ENCODE results near the gene DYRK1B. TPM values are rescaled to one million over a fixed set of nuclear protein-coding genes. Genes with fewer than 3 reads are reported as not detected.

The DYRK1B gene
- polyA plus RNA-seq, 1 donor (not counting 4 experiments of a cell fraction or from before 2014, with no cell fraction given) = 4.6 TPM

GRCh38 chr19:39865186-39865585 lies 31.2 kb upstream of the DYRK1B start:
- TF ChIP-seq, protein P1, sequence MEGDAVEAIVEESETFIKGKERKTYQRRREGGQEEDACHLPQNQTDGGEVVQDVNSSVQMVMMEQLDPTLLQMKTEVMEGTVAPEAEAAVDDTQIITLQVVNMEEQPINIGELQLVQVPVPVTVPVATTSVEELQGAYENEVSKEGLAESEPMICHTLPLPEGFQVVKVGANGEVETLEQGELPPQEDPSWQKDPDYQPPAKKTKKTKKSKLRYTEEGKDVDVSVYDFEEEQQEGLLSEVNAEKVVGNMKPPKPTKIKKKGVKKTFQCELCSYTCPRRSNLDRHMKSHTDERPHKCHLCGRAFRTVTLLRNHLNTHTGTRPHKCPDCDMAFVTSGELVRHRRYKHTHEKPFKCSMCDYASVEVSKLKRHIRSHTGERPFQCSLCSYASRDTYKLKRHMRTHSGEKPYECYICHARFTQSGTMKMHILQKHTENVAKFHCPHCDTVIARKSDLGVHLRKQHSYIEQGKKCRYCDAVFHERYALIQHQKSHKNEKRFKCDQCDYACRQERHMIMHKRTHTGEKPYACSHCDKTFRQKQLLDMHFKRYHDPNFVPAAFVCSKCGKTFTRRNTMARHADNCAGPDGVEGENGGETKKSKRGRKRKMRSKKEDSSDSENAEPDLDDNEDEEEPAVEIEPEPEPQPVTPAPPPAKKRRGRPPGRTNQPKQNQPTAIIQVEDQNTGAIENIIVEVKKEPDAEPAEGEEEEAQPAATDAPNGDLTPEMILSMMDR (optimal IDR thresholded peaks at IDR 0.05 in 1 of 3, IDR thresholded peaks at IDR 0.05 in 1 of 3, conservative IDR thresholded peaks at IDR 0.05 in 1 of 3; ENCODE audit: extremely low read depth in 1 of 3, insufficient read depth in 2 of 3, low read length in 3 of 3) = no peak
- no peak for TF ChIP-seq EZH2 (IDR thresholded peaks at IDR 0.05; ENCODE audit: low read length)

GRCh38 chr19:39864118-39864517 lies 30.2 kb upstream of the DYRK1B start:
- no peaks in the 10 kb centered on the region for H3K9me1 ChIP-seq (ENCODE audit: control insufficient read depth, extremely low read depth, insufficient read depth, low read length)
- FAIRE-seq = no peak

More at GRCh38 chr19:39865186-39865585, 31.2 kb upstream of the DYRK1B start:
- DNase-seq (ENCODE audit: low read depth, low spot score) (no peak), FAIRE-seq (no peak)
- Histone ChIP-seq H3K4me3 (ENCODE audit: control insufficient read depth in 2 of 3, extremely low read depth in 1 of 3, insufficient read depth in 2 of 3, low read depth in 1 of 3, low read length in 3 of 3) (no peak overlapping the region), H3K27me3 (ENCODE audit: control insufficient read depth, extremely low read depth, insufficient read depth, low read length) (no peaks in the 10 kb centered on the region), H3K27ac (ENCODE audit: control insufficient read depth, insufficient read depth, low read length) (no peak overlapping the region), H3K9ac (ENCODE audit: control insufficient read depth, extremely low read depth, insufficient read depth, low read length) (no peak overlapping the region), H3K36me3 (ENCODE audit: control insufficient read depth in 2 of 2, extremely low read depth in 1 of 2, insufficient read depth in 2 of 2, low read length in 2 of 2) (no peaks in the 10 kb centered on the region), H2AFZ (ENCODE audit: control insufficient read depth, low read length) (no peak overlapping the region), H3K9me3 (ENCODE audit: control insufficient read depth, low read depth, low read length) (no peaks in the 10 kb centered on the region), H3K4me2 (ENCODE audit: control insufficient read depth, extremely low read depth, insufficient read depth, low read depth, low read length) (no peak overlapping the region), H4K20me1 (ENCODE audit: control insufficient read depth, extremely low read depth, insufficient read depth, low read length) (no peaks in the 10 kb centered on the region), H3K4me1 (ENCODE audit: control insufficient read depth, extremely low read depth, insufficient read depth, low read length) (no peaks in the 10 kb centered on the region), H3K79me2 (ENCODE audit: control insufficient read depth, insufficient read depth, low read length) (no peaks in the 10 kb centered on the region), H3K9me1 (ENCODE audit: control insufficient read depth, extremely low read depth, insufficient read depth, low read length) (no peaks in the 10 kb centered on the region)
- dilution Hi-C loops (cut with MboI; ENCODE audit: extremely low pct_ligation_motif_present, low sequenced_read_pairs) = no loop called here

More at GRCh38 chr19:39864118-39864517, 30.2 kb upstream of the DYRK1B start:
- Histone ChIP-seq H3K36me3 (ENCODE audit: control insufficient read depth in 2 of 2, extremely low read depth in 1 of 2, insufficient read depth in 2 of 2, low read length in 2 of 2) (no peaks in the 10 kb centered on the region), H3K9me3 (ENCODE audit: control insufficient read depth, low read depth, low read length) (no peaks in the 10 kb centered on the region), H3K9ac (ENCODE audit: control insufficient read depth, extremely low read depth, insufficient read depth, low read length) (no peak overlapping the region), H2AFZ (ENCODE audit: control insufficient read depth, low read length) (no peak overlapping the region), H3K4me3 (ENCODE audit: control insufficient read depth in 2 of 3, extremely low read depth in 1 of 3, insufficient read depth in 2 of 3, low read depth in 1 of 3, low read length in 3 of 3) (no peak overlapping the region), H3K27ac (ENCODE audit: control insufficient read depth, insufficient read depth, low read length) (no peak overlapping the region), H4K20me1 (ENCODE audit: control insufficient read depth, extremely low read depth, insufficient read depth, low read length) (no peaks in the 10 kb centered on the region), H3K4me1 (ENCODE audit: control insufficient read depth, extremely low read depth, insufficient read depth, low read length) (no peaks in the 10 kb centered on the region), H3K79me2 (ENCODE audit: control insufficient read depth, insufficient read depth, low read length) (no peaks in the 10 kb centered on the region), H3K27me3 (ENCODE audit: control insufficient read depth, extremely low read depth, insufficient read depth, low read length) (no peaks in the 10 kb centered on the region), H3K4me2 (ENCODE audit: control insufficient read depth, extremely low read depth, insufficient read depth, low read depth, low read length) (no peak overlapping the region)
- TF ChIP-seq EZH2 (IDR thresholded peaks at IDR 0.05; ENCODE audit: low read length) = no peak
- TF ChIP-seq, protein P1 (optimal IDR thresholded peaks at IDR 0.05 in 1 of 3, IDR thresholded peaks at IDR 0.05 in 1 of 3, conservative IDR thresholded peaks at IDR 0.05 in 1 of 3; ENCODE audit: extremely low read depth in 1 of 3, insufficient read depth in 2 of 3, low read length in 3 of 3) = no peak
- dilution Hi-C loops (cut with MboI; ENCODE audit: extremely low pct_ligation_motif_present, low sequenced_read_pairs) = no loop called here
- no peak for DNase-seq (ENCODE audit: low read depth, low spot score)

Data from keratinocyte (primary cell).